GM10248 (cell line): Measurements from ENCODE around the gene OSBP.

Source experiments
- CTCF ChIA-PET: fragments of 300-600 bp; sonication (Branson Sonifier 250); formaldehyde crosslinking; extraction: SDS; loops from one replicate; lab custom pipeline; 2021; ENCODE audit warnings: antibody characterized with exemption; lab: Yijun Ruan, JAX
- POLR2A ChIA-PET: fragments of 350-650 bp; sonication (Branson Sonifier 250); formaldehyde crosslinking; extraction: SDS; loops from one replicate; lab custom pipeline; 2020; ENCODE audit warnings: antibody characterized with exemption; lab: Yijun Ruan, JAX
- DNase-seq: peaks from one replicate; pipeline ENCODE4 v3.0.0; 2012; ENCODE audit errors: extremely low spot score
- CTCF ChIP-seq: IDR thresholded peaks from 2 replicates; pipeline ENCODE4 v1.5.1; 2012; ENCODE audit warnings: mild to moderate bottlenecking, low read depth; ENCODE audit errors: extremely low read depth, missing control alignments, control extremely low read depth

Gene OSBP

DNA sequence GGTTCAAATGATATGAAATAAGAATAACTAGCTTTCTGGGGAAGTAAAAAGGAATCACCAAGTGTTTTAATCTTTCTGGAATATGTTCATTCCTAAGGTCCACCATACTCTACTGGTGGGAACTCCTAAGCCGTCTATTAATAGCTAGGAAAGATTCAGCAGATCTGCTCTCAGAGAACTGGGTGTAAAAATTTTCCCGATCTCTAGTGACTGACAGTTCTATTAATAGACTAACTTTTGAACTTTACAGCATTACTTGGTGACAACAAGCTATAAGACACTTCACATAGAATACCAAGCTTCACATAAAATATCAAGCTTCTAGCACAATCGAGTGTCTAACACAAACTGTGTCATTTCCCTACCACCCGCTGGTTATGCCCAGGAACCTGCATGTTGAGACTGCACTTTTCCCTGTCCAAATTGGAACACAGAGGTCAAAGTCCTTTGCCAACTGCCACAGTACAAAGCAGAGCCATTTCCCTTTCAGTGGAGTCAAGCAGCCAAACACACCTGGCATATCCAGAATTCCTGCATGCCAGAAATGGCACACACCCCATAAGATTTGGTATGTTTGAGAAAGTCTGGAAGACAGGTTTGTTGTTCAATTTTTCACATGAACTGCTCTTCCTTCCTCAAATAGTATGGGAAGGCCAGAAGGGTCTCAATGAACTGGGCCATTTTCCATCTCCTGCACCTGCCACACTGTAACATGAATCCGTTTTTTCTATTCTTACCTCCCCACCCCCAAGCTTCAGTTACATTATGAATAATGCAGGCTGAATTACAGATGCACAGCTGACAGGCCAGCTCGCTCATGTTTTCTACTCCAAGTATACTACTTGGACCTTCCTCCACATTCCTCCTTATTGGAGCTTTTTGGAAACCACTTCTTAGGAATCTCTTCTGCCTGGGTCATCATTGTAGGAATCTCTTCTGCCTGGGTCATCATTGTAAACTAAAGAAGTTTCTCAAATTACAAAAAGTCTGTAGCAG lies 3.7 kb downstream of the OSBP start:
- POLR2A ChIA-PET = no interaction called here
- CTCF ChIA-PET = interaction anchor here (1.1 to 2.8 kb wide), 9 partner anchors 9 to 43 kb away, joined by 3 to 11 read pairs (median 5); no protein-coding TSS in a partner anchor
- no peak for DNase-seq

GRCh38 chr11:59610289-59610688 lies 5.3 kb downstream of the OSBP start:
- DNase-seq = no peak
- POLR2A ChIA-PET = no interaction called here
- CTCF ChIA-PET = interaction anchor here (1.0 to 2.8 kb wide), 3 partner anchors 9 to 20 kb away, joined by 3 to 11 read pairs (median 8); no protein-coding TSS in a partner anchor
- no peak for TF ChIP-seq CTCF

More for the DNA sequence above, 3.7 kb downstream of the OSBP start:
- TF ChIP-seq CTCF = no peak

DNA sequence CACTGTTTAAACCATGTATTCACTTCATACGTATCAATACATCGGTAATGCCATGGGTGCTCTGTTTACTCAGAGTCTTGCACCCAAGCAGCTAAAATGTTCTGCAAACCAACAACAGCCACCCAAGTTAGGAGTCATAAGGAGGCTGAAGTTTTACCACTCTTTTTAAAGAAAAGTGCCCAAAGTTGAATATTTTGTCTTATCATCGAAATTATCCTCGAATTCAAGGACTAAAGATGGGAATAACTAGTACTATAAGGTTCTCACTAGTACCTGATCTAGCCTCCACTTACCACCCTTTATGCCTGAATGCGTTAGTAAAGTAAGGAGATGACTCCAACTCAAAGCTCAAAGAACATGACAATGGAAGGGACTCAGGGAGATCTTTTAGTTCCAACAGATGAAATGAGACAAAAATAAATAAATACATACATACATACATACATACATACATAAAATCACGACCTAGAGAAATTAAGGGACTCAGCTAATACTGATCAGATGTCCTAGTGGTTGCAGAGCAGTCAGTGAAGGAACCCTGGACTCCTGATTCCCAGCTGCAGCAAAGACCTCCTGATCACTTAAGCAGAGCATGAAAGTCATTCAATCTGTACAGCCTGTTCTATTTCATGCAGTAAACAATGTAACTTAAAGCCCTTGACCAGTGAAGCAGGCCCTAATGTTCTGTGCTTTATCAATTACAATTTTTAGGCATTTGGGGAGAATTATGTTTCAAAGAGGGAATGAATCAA lies 7.7 kb downstream of the OSBP start:
- ChIA-PET CTCF (interaction anchor here (1.8 to 2.6 kb wide), 2 partner anchors 9 to 15 kb away, joined by 9 to 11 read pairs; no protein-coding TSS in a partner anchor), POLR2A (interaction anchor here (0.6 kb wide), 1 partner anchor 45 kb away, joined by 5 read pairs; no protein-coding TSS in a partner anchor)
- TF ChIP-seq CTCF = no peak
- no peak for DNase-seq

DNA sequence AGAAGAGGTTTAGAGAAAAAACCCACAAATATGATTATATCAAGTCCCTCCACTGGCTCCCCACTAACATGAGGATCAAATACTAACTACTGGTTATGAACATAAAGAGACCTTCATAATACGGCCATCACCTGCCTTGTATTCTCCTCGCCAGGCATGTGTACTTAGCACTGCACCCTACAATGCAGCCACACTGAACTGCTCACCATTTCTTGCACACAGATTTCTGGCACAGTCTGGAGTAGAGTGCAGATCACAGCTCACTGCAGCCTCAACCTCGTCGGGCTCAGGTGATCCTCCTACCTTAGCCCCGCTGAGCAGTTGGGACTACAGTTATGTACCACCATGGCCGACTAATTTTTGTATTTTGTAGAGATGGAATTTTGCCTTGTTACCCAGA lies 13.1 kb downstream of the OSBP start:
- TF ChIP-seq CTCF = no peak
- DNase-seq = no peak
- ChIA-PET CTCF (interaction anchor here (1.3 to 3.4 kb wide), 3 partner anchors 10 to 57 kb away, joined by 3 to 12 read pairs (median 4); no protein-coding TSS in a partner anchor), POLR2A (no interaction called here)

- CTCF ChIA-PET = interaction anchor here (0.9 to 1.3 kb wide), 2 partner anchors 9 to 11 kb away, joined by 3 read pairs; no protein-coding TSS in a partner anchor
- POLR2A ChIA-PET = no interaction called here
- no peak for TF ChIP-seq CTCF
These were observed 13.8 kb downstream of the OSBP start for GRCh38 chr11:59601788-59602187.

DNA sequence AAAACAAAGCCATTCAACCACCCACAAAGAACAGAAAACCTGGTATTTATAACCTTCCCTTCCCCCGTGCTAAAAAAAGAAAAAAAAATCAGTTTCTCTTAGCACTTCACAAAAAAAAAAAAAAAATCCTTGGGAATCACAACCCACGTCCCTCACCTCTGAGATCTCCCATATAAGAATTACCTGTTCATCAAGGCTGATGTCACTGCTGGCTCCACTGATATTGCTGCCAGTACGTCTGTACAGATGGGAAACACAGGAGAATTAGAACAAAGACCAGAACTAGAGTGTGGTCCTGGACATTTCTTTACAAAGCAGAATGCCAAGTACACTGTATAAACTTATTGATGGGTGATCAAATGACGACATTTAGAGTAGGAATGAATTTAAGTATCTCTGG lies 14.9 kb downstream of the OSBP start:
- DNase-seq = no peak
- ChIA-PET CTCF (interaction anchor here (0.6 kb wide), 1 partner anchor 1901 kb away, joined by 3 read pairs; no protein-coding TSS in a partner anchor), POLR2A (no interaction called here)
- TF ChIP-seq CTCF = no peak

More at GRCh38 chr11:59601788-59602187, 13.8 kb downstream of the OSBP start:
- DNase-seq = no peak
